Measurements from ENCODE around the gene PEX11G.
"Not testable (repeated sequence)": the region's sequence is repeated elsewhere in the genome, so short reads cannot be mapped to it uniquely, and the experiment has no call there.

Gene PEX11G

DNA sequence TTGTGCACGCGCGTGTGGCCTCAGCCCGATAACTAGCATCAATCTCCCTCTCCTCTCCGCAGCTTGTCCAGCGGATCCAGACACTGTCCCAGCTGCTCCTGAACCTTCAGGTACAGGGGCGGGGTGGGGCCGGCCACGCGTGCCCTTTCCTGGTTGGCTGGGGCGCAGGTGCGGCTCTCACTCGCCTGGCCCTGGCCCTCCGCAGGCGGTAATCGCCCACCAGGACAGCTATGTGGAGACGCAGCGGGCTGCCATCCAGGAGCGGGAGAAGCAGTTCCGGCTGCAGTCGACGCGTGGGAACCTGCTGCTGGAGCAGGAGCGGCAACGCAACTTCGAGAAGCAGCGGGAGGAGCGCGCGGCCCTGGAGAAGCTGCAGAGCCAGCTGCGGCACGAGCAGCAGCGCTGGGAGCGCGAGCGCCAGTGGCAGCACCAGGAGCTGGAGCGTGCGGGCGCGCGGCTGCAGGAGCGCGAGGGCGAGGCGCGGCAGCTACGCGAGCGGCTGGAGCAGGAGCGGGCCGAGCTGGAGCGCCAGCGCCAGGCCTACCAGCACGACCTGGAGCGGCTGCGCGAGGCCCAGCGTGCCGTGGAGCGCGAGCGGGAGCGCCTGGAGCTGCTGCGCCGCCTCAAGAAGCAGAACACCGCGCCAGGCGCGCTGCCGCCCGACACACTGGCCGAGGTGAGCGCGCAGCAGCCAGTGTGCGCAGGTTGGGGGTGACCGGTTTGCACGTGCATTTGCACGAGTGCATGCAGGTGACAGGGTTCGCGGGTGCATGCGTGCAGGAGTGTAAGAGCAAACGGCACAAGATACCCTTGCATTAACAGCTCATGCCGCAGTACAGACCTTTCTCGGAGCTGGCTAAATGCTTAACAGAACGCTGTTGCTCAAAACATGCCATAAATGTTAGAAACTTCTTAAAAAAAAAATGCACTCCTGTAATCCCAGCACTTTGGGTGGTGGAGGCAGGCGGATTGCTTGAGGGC is 21.5 kb downstream of the PEX11G start:
- DNase-seq (ENCODE audit: low read depth in 2 of 2) = no peak

DNA sequence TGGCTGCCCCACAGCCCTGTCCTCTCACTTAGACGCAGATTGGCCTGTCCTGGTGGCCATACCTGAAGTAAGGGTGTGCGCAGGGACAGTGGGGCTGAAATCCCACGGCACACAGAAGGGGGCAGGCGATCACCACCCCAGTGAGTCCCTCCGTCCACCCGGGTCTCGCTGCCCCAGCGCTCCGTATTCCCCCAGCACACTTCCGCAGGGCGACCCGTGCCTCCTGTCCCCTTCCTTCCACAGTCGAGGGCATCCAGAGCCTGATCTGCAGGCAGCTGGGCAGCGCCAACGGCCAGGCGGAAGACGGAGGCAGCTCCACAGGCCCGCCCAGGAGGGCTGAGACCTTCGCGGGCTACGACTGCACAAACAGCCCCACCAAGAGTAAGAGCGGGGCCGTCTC is 25.3 kb downstream of the PEX11G start:
- no peak for DNase-seq (ENCODE audit: low read depth in 2 of 2)

DNA sequence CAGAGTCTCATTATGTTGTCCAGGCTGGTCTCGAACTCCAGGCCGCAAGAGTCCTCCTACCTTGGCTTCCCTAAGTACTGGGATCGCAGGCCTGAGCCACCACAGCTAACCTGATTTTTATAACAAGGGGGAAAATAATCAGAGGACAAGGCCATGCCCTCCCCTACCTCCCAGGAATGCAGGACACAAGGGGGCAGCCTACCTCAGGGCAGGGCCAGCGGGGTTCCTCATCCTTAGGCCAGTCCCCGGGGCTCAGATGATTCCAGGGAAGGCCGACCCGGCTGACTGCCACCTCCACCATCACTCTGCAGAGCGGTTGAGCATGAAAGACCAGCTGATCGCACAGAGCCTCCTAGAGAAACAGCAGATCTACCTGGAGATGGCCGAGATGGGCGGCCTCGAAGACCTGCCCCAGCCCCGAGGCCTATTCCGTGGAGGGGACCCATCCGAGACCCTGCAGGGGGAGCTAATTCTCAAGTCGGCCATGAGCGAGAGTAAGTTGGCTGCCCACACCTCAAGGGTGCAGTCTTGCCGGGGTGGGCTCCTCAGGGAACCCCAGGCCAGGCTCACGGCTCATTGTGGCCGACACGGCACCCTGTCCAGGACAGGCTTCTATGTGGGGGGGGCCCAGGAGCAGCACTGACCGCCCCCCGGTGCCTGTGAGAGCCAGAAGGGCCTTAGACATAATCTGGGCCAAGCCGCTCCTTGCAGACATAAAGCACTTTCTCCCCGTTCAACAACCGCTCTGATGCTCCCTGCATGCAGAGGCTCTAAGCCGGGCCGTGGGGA is 26.8 kb downstream of the PEX11G start:
- DNase-seq (ENCODE audit: low read depth in 2 of 2) = no peak

DNA sequence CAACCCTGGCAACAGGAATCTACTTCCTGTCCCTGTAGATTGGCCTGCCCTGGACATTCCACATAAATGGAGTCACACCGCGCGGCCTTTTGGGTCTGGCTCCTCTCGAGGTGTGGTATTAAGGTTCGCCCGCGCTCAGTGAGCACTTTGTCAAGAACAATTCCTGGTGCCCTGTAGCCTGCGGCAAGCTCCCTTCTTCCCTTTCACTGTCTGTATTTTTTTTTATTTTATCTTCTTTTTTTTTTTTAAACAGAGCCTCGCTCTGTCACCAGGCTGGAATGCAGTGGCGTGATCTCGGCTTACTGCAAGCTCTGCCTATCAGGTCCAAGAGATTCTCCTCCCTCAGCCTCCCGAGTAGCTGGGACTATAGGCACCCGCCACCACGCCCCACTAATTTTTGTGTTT is 28.3 kb downstream of the PEX11G start:
- no peak for DNase-seq (ENCODE audit: low read depth in 2 of 2)

DNA sequence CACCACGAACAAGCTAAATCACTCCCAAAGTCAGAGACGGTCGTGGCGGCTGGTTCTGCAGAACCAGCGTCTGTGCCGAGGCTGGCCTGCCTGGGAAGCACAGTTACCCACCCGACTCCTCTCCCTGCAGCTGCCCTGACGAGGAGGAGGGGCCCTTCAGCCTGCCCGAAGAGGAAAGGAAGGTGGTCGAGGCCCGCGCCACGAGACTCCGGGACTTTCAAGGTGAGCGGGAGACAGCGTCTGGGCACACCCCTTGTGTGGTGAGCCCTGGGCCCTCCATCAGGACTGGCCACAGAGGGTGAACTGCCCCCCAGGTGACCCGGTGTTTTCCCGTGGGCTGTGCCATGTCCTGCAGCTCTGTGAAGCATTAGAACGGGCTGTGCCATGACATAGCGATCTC is 29.1 kb downstream of the PEX11G start:
- no peak for DNase-seq (ENCODE audit: low read depth in 2 of 2)

DNA sequence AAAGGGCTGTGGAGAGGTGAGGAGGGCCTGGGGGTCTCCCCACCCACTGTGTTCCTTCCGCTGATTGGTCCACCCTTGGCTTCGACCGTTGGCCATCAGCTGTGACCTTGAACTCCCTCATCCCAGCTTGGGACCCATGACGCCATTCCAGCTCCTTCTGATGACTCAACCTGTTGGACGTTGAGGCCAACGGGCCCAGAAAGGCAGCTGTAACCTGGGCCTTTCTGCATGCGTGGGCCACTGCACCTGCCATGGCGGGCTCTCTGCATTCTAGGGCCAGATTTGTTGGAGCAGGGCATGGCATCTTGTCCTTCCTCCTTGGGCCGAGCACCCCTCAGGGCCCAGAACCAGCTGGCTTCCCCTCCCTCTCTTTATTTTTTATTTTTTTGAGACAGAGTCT is 30.2 kb downstream of the PEX11G start:
- no peak for DNase-seq (ENCODE audit: low read depth in 2 of 2)

DNA sequence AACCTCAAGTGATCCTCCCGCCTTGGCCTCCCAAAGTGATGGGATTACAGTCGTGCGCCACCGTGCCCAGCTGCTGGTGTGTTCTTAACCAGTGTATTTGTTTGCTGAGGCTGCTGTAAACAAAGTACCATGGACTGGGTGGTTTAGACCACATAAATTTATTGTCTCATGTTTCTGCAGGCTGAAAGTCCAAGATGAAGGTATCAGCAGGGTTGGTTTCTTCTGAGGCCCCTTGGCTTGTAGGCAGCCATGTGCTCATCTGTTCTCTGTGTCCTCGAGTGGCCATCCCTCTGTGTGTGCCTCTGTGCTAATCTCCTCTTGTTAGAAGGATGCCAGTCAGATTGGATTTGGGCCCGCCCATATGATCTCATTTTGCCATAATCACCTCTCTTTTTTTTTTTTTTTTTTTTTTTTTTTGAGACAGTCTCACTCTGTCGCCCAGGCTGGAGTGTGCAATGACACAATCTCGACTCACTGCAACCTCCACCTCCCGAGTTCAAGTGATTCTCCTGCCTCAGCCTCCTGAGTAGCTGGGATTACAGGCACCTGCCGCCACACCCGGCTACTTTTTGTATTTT is 31.8 kb downstream of the PEX11G start:
- no peak for DNase-seq (ENCODE audit: low read depth in 2 of 2)

DNA sequence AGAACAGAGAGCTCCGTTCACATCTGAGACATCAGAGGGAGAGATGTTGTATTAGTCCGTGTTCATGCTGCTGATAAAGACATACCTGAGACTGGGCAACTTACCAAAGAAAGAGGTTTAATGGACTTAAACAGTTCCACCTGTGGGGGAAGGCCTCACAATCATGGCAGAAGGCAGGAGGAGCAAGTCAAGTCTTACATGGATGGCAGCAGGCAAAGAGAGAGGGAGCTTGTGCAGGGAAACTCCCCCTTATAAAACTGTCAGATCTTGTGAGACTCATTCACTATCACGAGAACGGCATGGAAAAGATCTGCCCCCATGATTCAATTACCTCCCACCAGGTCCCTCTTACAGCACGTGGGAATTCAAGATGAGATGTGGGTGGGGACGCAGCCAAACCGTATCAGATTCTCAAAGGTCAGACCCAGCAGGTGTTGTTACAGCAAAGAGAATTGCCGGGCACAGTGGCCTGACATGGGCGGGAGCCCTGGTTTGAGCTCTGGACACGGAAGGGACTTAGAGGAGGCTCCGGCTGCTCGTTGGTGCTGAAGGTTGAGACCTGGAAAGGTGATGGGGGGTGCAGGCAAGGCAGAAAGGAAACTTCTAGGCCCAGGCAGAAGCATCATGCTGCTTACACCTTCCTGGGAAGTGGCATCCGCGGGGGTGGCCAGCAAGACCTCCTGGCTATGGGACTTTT is 33.1 kb downstream of the PEX11G start:
- DNase-seq (ENCODE audit: low read depth in 2 of 2) = no peak

DNA sequence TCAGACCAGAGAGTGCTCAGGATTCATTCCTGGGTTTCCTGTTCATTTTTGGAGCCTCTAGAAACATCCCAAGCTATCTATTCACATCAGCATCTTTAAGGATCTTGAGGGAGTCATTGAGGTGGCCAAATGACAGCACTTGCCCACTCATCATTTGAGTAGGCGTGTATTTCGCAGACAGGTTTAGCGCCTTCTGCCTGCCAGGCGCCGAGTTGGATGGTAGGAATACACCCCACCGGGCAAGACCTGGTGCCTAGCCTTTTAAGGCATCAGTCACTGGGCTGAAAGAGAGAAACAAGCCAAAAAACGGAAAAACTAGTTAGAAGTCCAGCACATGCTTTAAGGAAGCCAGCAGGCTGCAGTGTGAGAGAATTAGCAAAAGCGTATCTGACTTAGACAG is 33.8 kb downstream of the PEX11G start:
- DNase-seq (ENCODE audit: low read depth in 2 of 2) = no peak

DNA sequence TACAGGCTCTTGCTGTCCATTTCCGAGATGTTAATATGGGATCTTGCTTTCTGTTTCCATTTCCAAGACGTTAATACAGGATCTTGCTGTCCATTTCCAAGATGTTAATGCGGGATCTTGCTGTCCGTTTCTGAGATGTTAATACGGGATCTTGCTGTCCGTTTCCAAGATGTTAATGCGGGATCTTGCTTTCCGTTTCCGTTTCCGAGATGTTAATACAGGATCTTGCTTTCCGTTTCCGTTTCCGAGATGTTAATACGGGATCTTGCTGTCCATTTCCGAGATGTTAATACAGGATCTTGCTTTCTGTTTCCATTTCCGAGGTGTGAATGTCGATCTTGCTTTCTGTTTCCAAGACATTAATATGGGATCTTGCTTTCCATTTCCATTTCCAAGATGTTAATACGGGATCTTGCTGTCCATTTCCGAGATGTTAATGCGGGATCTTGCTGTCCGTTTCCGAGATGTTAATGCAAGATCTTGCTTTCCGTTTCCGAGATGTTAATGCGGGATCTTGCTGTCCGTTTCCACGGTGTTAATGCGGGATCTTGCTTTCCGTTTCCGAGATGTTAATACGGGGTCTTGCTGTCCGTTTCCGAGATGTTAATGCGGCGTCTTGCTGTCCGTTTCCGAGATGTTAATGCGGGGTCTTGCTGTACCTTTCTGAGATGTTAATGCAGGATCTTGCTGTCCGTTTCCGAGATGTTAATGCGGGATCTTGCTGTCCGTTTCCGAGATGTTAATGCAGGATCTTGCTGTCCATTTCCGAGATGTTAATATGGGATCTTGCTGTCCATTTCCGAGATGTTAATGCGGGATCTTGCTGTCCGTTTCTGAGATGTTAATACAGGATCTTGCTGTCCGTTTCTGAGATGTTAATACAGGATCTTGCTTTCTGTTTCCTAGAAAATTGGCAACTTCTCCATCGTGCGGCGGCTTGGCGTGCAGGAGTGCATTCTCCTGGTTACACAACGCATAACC is 38.3 kb downstream of the PEX11G start:
- DNase-seq (ENCODE audit: low read depth in 2 of 2) = no peak

DNA sequence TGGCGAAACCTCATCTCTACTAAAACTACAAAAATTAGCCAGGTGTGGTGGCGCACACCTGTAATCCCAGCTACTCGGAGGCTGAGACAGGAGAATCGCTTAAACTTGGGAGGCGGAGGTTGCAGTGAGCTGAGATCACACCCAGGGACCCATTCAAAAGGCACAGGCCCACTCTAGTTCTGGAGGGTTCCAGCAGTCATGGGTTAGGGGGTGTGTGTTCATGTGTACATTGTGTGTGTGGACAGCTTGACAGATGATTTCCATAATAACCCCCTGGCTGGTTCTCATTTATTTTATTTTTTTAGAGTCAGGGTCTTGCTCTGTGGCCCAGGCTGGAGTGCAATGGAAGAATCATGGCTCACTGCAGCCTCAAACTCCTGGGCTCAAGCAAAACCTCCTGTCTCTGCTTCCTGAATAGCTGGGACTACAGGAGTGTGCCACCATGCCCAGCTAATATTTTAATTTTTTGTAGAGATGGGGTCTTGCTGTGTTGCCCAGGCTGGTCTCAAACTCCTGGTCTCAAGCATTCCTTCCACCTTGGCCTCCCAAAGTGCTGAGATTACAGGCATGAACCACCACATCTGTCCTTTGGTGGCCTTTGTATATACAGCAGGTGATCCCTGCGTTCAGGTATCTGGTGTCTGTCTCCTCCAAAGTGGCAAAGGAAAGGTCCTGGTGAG is 39.3 kb downstream of the PEX11G start:
- not testable (repeated sequence) for DNase-seq (ENCODE audit: low read depth in 2 of 2)

DNA sequence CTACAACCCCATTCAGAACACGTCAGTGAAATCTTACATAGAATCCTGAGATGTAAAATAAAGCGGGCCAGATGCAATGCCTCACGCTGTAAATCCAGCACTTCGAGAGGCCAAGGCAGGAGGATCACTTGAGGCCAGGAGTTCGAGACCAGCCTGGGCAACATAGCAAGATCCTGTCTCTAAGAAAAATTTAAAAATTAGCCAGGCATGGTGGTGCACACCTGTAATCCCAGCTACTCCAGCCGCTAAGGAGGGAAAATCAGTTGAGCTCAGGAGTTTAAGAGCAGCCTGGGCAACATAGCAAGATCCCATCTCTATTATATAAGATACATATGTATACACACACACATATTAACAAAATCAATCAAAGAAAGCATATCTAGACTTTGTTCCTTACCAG is 41.2 kb downstream of the PEX11G start:
- no peak for DNase-seq (ENCODE audit: low read depth in 2 of 2)

DNA sequence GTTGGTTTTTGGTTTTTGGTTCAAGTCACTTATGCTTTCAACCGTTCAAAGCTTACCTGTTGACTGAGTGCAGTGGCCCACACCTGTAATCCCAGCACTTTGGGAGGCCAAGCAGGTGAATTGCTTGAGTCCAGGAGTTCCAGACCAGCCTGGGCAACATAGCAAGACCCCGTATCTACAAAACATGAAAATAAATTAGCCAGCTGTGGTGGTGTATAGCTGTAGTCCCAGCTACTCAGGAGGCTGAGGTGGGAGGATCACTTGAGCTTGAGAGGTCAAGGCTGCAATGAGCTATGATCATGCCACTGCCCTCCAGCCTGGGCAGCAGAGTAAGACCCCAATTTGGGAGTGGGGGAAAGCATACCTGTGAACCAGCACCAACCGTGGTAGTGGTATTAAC is 43.7 kb downstream of the PEX11G start:
- DNase-seq (ENCODE audit: low read depth in 2 of 2) = no peak

DNA sequence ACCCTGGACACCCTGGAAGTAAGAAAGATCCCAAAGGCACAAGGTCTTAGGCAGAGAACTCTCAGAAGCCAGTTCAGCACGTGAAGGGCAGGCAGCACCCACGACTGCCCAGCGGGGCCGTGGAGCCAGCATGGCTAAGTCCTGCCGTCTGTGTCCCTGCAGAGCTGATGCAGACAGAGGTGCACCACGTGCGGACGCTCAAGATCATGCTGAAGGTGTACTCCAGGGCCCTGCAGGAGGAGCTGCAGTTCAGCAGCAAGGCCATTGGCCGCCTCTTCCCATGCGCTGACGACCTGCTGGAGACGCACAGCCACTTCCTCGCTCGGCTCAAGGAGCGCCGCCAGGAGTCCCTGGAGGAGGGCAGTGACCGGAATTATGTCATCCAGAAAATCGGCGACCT is 44.8 kb downstream of the PEX11G start:
- DNase-seq (ENCODE audit: low read depth in 2 of 2) = no peak

DNA sequence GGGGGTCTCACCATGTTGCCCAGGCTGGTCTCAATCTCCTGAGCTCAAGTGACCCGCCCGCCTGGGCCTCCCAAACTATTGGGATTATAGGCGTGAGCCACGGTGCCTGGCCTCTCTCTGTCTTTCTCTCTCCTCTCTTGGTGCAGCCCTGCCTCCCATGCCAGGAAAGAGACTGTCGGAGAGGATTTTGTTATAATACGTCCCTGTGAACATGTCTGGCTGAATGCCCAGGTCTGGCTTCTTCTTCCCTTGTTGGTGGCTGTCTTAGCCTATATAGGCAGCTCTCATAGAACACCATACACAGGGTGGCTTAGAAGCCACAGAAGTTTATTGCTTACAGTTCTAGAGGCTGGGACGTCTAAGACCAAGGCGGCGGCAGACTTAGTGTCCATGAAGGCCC is 46.4 kb downstream of the PEX11G start:
- DNase-seq (ENCODE audit: low read depth in 2 of 2) = no peak

DNA sequence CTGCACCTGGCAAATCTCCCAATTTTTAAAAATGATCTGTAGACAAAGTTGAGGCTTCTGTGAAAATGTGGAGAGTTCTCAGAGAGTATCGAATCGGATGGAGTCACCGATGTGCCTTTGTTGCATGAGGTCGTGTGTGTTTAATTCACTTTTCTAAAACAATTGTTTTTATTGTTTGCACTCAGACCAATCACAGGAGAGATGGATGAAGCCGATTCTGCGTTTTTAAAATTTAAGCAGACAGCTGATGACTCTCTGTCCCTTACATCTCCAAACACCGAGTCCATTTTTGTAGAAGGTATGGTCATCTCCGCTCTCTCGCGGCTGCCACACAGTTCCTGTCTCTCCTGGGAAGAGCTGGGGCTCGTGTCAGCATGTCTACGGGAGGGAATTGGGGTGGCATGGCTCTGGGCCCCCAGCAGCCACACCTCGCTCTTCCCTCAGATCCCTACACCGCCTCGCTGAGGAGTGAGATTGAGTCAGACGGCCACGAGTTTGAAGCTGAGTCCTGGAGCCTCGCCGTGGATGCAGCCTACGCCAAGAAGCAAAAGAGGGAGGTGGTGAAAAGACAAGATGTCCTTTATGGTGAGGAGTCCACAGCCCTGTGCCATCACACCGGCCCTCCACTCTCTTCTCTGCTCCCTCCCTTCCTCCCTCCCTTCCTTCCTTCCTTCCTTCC is 47.2 kb downstream of the PEX11G start:
- no peak for DNase-seq (ENCODE audit: low read depth in 2 of 2)

DNA sequence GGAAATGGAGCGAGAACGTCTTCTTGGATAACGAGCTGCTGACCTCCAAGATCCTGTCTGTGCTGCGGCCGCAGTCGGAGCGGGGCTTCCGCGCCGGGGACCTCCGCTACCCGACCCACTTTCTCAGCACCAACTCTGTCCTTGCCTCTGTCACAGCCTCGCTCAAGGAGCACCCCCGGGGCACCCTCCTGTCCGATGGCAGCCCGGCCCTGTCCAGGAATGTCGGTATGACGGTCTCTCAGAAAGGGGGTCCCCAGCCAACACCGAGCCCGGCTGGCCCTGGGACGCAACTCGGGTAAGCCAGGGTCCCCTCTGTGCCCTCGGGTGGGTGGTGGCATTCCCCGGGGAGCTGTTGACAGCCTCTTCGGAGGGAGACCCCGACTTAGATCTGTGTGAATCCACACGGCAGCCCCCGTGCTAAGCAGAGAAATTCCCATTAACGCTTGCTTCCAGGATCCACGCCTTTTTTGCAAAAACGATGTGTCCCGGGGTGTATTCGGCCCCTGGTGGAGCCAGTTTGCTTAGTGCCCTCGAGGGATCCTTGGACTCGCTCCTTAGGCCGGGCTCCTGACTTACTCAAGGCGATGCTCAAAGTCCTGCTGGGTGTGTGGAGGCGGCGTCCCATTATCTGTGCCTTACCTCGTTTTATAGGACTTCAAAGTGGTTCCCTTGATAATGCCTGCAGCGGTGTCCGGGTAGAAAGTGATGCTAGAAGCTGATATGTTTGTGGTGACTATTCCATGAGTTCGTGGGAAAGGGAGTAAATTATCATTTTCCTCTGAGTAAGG is 48.5 kb downstream of the PEX11G start:
- DNase-seq (ENCODE audit: low read depth in 2 of 2) = no peak

DNA sequence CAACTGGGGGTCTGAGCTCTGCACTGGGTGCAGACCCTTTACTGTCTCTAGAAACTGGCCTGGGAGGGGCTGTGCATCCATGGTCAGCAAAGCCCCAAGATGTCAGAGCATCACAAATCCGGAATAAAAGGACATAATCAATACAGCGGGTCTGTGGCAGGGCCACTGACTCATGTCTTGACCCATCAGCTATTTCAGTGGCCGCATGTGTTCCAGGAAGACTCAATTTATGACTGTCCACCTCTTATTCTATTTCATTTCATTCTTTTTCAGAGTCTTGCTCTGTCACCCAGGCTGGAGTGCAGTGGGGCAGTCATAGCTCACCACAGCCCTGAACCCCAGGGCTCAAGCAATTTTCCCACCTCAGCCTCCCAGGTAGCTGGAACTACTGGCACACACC is 53.2 kb downstream of the PEX11G start:
- no peak for DNase-seq (ENCODE audit: low read depth in 2 of 2)

DNA sequence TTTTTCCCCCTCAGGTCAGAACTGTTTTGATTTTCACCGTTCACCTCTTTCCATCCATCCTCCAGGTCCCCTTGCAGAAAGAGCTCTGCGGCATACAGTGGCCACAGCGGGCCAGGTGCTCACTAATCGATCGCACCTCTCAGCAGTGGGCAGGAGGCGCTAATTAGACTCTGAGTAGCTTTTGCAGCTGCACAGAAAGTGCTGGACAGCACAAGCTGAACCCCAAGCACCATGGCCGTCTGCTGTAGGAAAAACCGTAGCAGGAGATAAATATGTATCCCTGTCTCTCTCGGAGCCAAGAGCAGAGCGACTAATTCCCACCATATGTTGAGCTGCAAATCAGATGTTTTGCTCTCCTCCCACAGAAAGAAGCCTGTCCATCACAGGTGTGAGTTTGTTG is 54.4 kb downstream of the PEX11G start:
- no peak for DNase-seq (ENCODE audit: low read depth in 2 of 2)
